Mesenteric fat pad (tissue), 1 donor: Measurements from ENCODE around the gene ERI2. TPM values are rescaled to one million over a fixed set of nuclear protein-coding genes. Genes with fewer than 3 reads are reported as not detected.
"Not testable (repeated sequence)": the region's sequence is repeated elsewhere in the genome, so short reads cannot be mapped to it uniquely, and the experiment has no call there.

Source experiments
- DNase-seq: peaks from one replicate; pipeline ENCODE4 v3.0.0-alpha.2; 2020; ENCODE audit warnings: low spot score
- total RNA-seq: library from RNA; stranded (reverse); fragmentation: NEBNext Ultra II Directional; extraction: Animal tissue kit (Norgen Biotek cat#: 25700); gene quantifications from one replicate; pipeline ENCODE4 v1.2.1, GENCODE V29; 2021
- donor health status: DM: yes; HTN: yes; CAD: no.

Gene ERI2
- total RNA-seq, 1 donor from 2014 or later, result 12.9 TPM

- DNase-seq, result no peak
Observed at GRCh38 chr16:20766294-20766693, 40.0 kb downstream of the ERI2 start.

DNA sequence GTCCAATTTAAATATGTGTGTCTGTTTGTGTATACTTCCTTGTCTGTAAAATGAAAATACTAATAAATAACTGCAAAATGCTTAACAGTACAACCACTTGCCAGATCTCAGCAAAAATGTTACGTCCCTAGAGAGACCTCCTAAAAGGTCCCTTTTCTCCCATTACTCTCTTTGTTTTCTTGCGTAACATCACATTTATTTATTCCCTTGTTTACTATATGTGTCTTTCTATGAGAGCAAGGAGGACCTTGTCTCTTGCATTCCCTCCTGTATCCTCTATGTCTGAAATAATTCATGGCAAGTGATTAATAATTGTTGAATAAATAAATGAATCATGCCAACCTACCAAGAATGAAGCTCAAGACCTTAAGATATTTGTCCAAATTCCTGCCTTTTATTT lies 40.5 kb downstream of the ERI2 start:
- DNase-seq, result no peak

DNA sequence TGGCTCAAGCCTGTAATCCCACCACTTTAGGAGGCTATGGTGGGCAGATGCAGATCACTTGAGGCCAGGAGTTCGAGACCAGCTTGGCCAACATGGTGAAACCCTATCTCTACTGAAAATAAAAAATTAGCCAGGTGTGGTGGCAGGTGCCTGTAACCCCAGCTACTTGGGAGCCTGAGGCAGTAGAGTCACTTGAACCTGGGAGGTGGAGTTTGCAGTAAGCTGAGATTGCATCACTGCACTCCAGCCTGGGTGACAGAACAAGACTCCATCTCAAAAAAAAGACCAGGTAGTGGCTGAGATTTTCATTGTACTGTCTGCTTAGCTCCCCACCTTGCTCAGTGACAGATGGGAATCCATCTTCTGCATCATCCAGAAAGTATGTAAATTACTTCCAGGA lies 41.8 kb downstream of the ERI2 start:
- DNase-seq, result not testable (repeated sequence)

GRCh38 chr16:20763461-20764232 lies 42.6 kb downstream of the ERI2 start, which contains the start of gene ACSM3:
TSS of gene ACSM3 (plus strand) at chr16:20764014. CDS start at chr16:20770035, 6,021 bp downstream.
- no peak for DNase-seq

DNA sequence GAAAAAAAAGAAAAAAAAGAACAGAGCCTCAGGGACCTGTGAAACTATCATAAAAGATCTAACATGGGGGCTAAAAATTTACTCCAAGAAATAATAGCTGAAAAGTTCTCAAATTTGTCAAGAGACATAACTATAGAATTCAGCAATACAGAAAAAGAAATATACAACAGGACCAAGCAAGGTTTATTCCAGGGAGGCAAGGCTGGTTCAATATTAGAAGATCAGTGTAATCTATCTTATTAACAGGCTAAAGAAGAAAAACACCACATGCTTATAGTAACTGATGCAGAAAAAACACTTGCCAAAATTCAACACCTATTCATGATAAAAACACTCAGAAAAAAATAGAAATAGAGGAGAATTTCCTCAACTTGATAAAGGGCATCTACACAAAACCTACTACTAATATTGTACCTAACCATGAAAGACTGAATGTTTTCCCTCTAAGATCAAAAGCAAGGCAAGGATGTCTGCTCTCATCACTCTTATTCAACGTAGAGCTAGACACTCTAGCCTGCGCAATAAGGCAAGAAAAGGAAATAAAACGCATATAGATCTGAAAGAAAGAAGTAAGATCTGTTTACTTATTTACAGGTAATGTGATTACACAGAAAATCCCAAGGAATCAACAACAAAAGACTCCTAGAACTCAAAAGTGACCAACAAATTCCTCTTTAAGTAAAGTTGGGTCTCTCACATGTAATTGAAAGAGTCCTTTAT lies 43.7 kb downstream of the ERI2 start:
- no peak for DNase-seq

DNA sequence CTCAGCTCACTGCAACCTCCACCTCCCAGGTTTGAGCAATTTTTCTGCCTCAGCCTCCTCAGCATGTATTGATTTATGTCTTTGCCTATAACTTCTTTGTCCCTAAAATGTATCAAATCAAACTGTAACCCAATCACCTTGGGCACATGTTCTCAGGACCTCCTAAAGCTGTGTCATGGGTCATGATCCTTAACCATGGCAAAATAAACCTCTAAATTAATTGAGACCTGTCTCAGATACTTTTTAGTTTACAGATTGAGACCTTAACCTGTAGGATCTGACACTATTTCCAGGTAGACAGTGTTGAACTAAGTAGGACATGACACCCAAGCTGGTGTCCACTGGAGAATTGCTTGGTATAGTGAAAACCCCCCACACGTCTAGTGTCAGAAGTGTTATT lies 45.1 kb downstream of the ERI2 start:
- no peak for DNase-seq

DNA sequence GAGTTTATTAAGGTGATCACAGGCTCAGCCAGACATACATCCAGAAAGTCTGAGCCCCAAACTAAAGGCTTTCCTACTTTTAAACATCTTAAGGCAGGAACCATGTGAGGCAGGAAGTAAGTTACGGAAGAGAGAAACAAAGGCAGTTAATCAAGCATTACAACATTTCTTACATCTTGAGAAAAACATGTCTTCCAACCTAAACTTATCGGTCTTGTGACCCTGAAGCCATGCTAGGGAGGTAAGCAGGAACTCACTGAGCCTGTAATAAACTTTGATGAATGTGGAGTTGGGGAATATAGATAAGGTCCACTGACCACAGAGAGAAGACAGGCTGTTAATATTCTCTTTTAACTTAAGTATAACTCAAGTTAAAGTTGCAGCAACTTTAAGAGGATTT lies 45.9 kb downstream of the ERI2 start:
- DNase-seq, result no peak

GRCh38 chr16:20755799-20756198 lies 50.5 kb downstream of the ERI2 start:
- not testable (repeated sequence) for DNase-seq

GRCh38 chr16:20755238-20755637 lies 51.0 kb downstream of the ERI2 start:
- DNase-seq, result no peak

- DNase-seq, result no peak
Observed at GRCh38 chr16:20753727-20754126, 52.5 kb downstream of the ERI2 start.

GRCh38 chr16:20750558-20750957 lies 55.7 kb downstream of the ERI2 start:
- no peak for DNase-seq

DNA sequence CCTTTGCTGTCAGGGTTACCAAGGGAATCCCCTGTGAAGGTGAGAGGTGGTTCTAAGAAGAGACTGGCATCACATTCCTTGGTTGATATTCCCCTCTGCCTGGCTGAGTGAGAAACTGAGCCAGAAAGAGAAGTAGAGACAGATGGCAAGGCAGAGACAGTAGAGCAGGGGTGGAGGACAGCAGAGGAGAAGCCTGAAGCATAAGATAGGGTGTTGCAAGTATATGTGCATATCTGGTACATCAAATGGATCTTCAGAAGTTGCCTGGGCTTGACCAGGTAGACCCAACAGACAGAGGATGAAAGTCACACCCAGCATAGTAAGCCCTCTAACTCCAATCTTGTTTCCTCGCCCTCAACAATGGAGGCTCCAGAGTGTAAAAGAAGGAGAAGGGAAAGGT lies 56.8 kb downstream of the ERI2 start:
- no peak for DNase-seq

DNA sequence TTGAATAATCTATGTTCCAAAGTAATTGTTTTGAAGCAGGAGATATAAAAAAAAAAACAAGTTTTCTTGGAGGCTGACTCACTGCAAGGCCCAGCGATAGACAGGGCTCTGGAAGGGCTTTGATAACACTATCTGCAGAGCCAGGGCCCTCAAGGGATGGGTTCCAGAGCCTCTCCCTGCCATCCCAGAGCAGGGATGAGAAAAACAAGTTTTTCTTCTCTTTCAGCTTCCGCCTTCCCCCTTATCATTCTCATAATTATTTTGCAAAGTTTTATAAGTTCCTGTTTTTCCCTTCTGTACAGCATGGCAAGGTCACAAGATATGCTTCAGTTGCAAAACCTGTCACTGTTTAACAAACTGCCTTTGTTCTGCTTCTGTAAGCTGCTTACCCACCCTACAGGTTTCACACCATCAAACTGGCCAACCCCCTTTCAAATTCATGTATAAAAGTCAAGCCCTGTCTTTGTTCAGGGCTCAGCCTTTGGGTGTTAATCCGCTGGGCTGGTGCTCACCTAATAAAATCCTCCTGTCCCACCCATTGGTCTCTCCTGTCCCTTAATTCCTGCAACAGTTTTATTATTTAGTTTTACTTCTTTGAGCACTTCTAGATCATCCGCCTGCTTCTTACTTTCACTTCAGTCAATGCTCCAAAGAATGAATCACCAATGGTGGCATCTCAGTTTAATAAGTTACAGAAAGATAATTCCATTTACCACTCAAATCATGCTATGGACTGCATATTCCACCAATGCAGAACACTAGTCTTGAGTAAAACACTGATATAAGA lies 59.0 kb downstream of the ERI2 start:
- DNase-seq, result no peak

DNA sequence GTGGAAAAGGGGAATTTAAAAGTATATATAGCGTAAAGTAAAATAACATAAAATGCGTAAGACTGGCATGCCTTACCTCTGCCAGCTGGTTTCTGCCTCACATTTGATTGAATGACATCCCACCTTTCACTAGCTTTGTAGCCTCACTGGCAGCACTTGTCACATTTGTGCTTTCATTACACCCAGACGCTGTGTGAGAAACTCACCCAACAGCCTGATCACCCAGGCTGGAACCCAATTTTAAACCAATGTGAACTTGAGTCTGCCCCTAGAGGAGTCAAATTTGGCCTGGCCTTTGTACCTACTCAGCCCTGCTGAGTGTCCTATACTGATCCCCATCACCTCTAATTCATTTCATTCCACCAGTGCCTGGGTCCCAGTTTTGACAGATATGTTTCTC lies 59.8 kb downstream of the ERI2 start:
- no peak for DNase-seq

Other genes with a start within 250 kb of the ERI2 start
- gene ACSM2B, start 230.1 kb downstream of the ERI2 start, total RNA-seq, result not detected
- not detected for gene ACSM1, start 108.8 kb downstream of the ERI2 start, total RNA-seq
- gene THUMPD1, start 64.7 kb downstream of the ERI2 start, total RNA-seq, result 26.1 TPM
- 1.3 TPM for gene ACSM3, start 42.5 kb downstream of the ERI2 start, total RNA-seq
- 4.7 TPM for gene REXO5, start 55 bp upstream of the ERI2 start, total RNA-seq
- 187 TPM for gene DCUN1D3, start 93.9 kb upstream of the ERI2 start, total RNA-seq
- gene LYRM1, start 94.3 kb upstream of the ERI2 start, total RNA-seq, result 42.0 TPM